HepG2 (cell line): ENCODE data around the gene VPS26A. TPM values are rescaled to one million over a fixed set of nuclear protein-coding genes. Genes with fewer than 3 reads are reported as not detected.

Experiments
- ATAC-seq: fragments of 200-7000 bp; cut with Tn5 transposase; 3 replicates; pipeline ENCODE4 v1.9.1; 2020; ENCODE audit warnings: mild to moderate bottlenecking, moderate library complexity
- BruUV-seq: library from RNA; stranded (reverse); fragments of 400-500 nt; replicated peaks from 2 replicates; lab custom pipeline; 2021; lab: Mats Ljungman, UMichigan
- CTCF ChIA-PET: fragments of 300-600 bp; formaldehyde crosslinking; extraction: SDS; loops from one replicate; lab custom pipeline; 2021; ENCODE audit warnings: low total read pairs, inconsistent platforms, low intra/inter-chr PET ratio; lab: Yijun Ruan, JAX
- POLR2A ChIA-PET: fragments of 350-600 bp; sonication (Branson Sonifier 250); formaldehyde crosslinking; loops from one replicate; lab custom pipeline; 2020; ENCODE audit warnings: antibody characterized with exemption, inconsistent platforms; lab: Yijun Ruan, JAX
- DNase-seq: peaks from one replicate; pipeline ENCODE4 v3.0.0-alpha.2; 2015; ENCODE audit warnings: low spot score
- FAIRE-seq: peaks from 3 replicates; lab custom pipeline; 2011; peaks lifted over from hg19 to GRCh38; lab: Jason Lieb, UNC
- H2AFZ ChIP-seq: one replicate; pipeline ENCODE4 v1.6.1; 2011; ENCODE audit warnings: low read length, inconsistent platforms
- H3K27ac ChIP-seq: fragments of 300-600 bp; 3 replicates; pipeline ENCODE4 v1.8.0; 2011; ENCODE audit warnings: mixed run types, mild to moderate bottlenecking, mixed read lengths, low read length, inconsistent platforms; ENCODE audit not compliant: insufficient read depth; ENCODE audit errors: extremely low read length
- H3K27me3 ChIP-seq, 2 experiments: fragments of 200-600 bp in 1 of 2; 2 replicates in 1 of 2; 3 replicates in 1 of 2; pipeline versions ENCODE4 v1.6.0 to v1.8.0; 2011; ENCODE audit warnings: low read length in 2 of 2, mild to moderate bottlenecking in 2 of 2, moderate library complexity in 2 of 2, inconsistent platforms in 1 of 2; ENCODE audit not compliant: insufficient read depth in 2 of 2, control insufficient read depth in 1 of 2
- H3K36me3 ChIP-seq, 2 experiments: fragments of 200-600 bp in 1 of 2; replicated peaks in 1 of 2; 2 replicates in 1 of 2; 3 replicates in 1 of 2; pipeline versions ENCODE4 v1.5.1 to v1.8.0; 2011; ENCODE audit warnings: low read length in 2 of 2, inconsistent platforms in 1 of 2; ENCODE audit not compliant: insufficient read depth in 2 of 2, control insufficient read depth in 1 of 2
- H3K4me1 ChIP-seq: 2 replicates; pipeline ENCODE4 v1.5.1; 2012; ENCODE audit warnings: low read length, inconsistent platforms; ENCODE audit not compliant: insufficient read depth
- H3K4me2 ChIP-seq: 2 replicates; pipeline ENCODE4 v1.6.0; 2011; ENCODE audit warnings: low read depth, low read length, inconsistent platforms
- H3K4me3 ChIP-seq, 3 experiments: fragments of 200-600 bp in 1 of 3; sonication (generic), shearing (Covaris generic) in 1 of 3; replicated peaks in 1 of 3; 2 replicates each; pipeline ENCODE4 v1.5.1; 2011 to 2016; ENCODE audit warnings: low read length in 3 of 3, inconsistent platforms in 2 of 3, low read depth in 2 of 3, mild to moderate bottlenecking in 2 of 3, control low read depth in 1 of 3, mixed read lengths in 1 of 3; ENCODE audit not compliant: insufficient read depth in 1 of 3
- H3K79me2 ChIP-seq: one replicate; pipeline ENCODE4 v1.6.1; 2011; ENCODE audit warnings: low read length, inconsistent platforms; ENCODE audit not compliant: insufficient read depth
- H3K9ac ChIP-seq: 2 replicates; pipeline ENCODE4 v1.6.0; 2011; ENCODE audit warnings: mild to moderate bottlenecking, low read depth, low read length, inconsistent platforms; ENCODE audit not compliant: insufficient read depth
- H3K9me3 ChIP-seq: 2 replicates; pipeline ENCODE4 v1.5.1; 2012; ENCODE audit warnings: mild to moderate bottlenecking, low read length
- H4K20me1 ChIP-seq: 2 replicates; pipeline ENCODE4 v1.6.0; 2011; ENCODE audit warnings: inconsistent platforms, mild to moderate bottlenecking, low read length, moderate library complexity; ENCODE audit not compliant: insufficient read depth
- ATF1 ChIP-seq: IDR thresholded peaks from 2 replicates; pipeline ENCODE4 v1.6.1; 2016; ENCODE audit warnings: mild to moderate bottlenecking, control low read depth
- CEBPB ChIP-seq: IDR thresholded peaks from 2 replicates; pipeline ENCODE4 v1.6.1; 2011; ENCODE audit warnings: low read depth, low read length, improper control_type of control experiment, borderline replicate concordance
- MATR3 ChIP-seq: sonication (generic); formaldehyde crosslinking; IDR thresholded peaks from 2 replicates; pipeline ENCODE4 v1.4.0; 2020; ENCODE audit warnings: missing genetic modification reagents
- U2AF2 ChIP-seq: fragments of 200-400 bp; formaldehyde crosslinking; IDR thresholded peaks from 2 replicates; pipeline ENCODE4 v1.6.1; 2017; ENCODE audit warnings: low read depth, mild to moderate bottlenecking, low read length
- WIZ ChIP-seq: sonication (generic); formaldehyde crosslinking; IDR thresholded peaks from 2 replicates; pipeline ENCODE4 v1.5.1; 2020; ENCODE audit warnings: mild to moderate bottlenecking, missing genetic modification reagents
- ZNF33B ChIP-seq: sonication (generic); formaldehyde crosslinking; IDR thresholded peaks from 2 replicates; pipeline ENCODE4 v1.5.1; 2020; ENCODE audit warnings: mild to moderate bottlenecking, missing genetic modification reagents
- WGBS: methylation state at CpG from one replicate; pipeline ENCODE4 v1.1.6; 2017; ENCODE audit warnings: low lambda C conversion rate; 5-methylcytosine and 5-hydroxymethylcytosine counted together
- in situ Hi-C: cut with HindIII; loops from 2 replicates; pipeline ENCODE4 v1.10.0; 2017; ENCODE audit warnings: low pct_unique_long_range_greater_than_20kb; ENCODE audit not compliant: extremely low pct_ligation_motif_present
- intact Hi-C: fragments of 100-400 bp; cut with micrococcal nuclease; formaldehyde crosslinking; loops from one replicate; pipeline ENCODE4 v1.10.0; 2022; ENCODE audit not compliant: unreplicated experiment
- polyA plus RNA-seq, 8 experiments: library from polyadenylated mRNA; depleted of rRNA in 3 of 8; stranded (reverse) in 7 of 8; unstranded in 1 of 8; fragments of >200 nt; fragmentation: Illumina TruSeq in 4 of 8; extraction: Trizol in 4 of 8; gene quantifications; 2 replicates each; pipeline versions ENCODE4 v1.2.1 to v1.2.3, GENCODE V29; 2011 to 2016; ENCODE audit warnings: low read depth in 4 of 8, missing spikeins in 1 of 8, mixed read lengths in 1 of 8; ENCODE audit not compliant: insufficient read depth in 1 of 8
- total RNA-seq, 5 experiments: library from RNA; depleted of rRNA; stranded (reverse); fragments of >200 nt; fragmentation: Illumina TruSeq; extraction: Trizol; gene quantifications; 2 replicates each; pipeline ENCODE4 v1.2.3, GENCODE V29; 2016; ENCODE audit warnings: low read depth in 1 of 5
- TF ChIP-seq, protein P1 (sequence below): sonication (generic); formaldehyde crosslinking; IDR thresholded peaks from 2 replicates; pipeline ENCODE4 v1.4.0; 2020; ENCODE audit warnings: missing genetic modification reagents
- TF ChIP-seq, protein P2 (sequence below): sonication (generic); formaldehyde crosslinking; IDR thresholded peaks from 2 replicates; pipeline ENCODE4 v1.4.0; 2020; ENCODE audit warnings: missing genetic modification reagents
- TF ChIP-seq, protein P3 (sequence below): sonication (generic); formaldehyde crosslinking; conservative IDR thresholded peaks from 2 replicates; pipeline ENCODE4 v1.5.0; 2020; ENCODE audit warnings: missing genetic modification reagents

The VPS26A gene
- total and polyA plus RNA-seq, 2 of the 13 experiments (the other 11 are each of a cell fraction or from before 2014, with no cell fraction given) = 12.9 to 32.6 TPM

DNA sequence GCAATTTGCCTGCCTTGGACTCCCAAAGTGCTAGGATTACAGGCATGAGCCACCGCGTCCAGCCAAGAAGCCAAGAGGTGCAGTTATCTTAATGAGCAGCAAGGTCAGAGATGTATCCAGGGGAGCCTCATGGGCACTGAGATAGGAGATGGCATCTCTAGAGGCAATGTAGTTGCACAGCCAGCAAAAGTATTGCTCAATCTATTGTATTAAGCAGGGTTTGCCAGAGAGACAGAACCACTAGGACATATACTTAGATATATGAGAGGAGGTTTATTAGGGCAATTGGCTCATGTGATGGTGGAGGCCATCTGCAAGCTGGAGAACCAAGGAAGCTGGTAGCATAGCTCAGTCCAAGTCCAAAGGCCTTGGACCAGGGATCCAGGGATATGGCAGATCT, 16.3 kb upstream of the VPS26A start:
- Histone ChIP-seq H3K9me3 (no peaks in the 10 kb centered on the region), H3K4me1 (no peaks in the 10 kb centered on the region), H3K79me2 (no peaks in the 10 kb centered on the region), H3K9ac (no peak overlapping the region), H3K4me2 (no peak overlapping the region), H3K27me3 (0 out of 5 replicates have a peak, but pooled peaks cover 0 to 2% of the 10 kb centered on the region in 2 experiments), H3K36me3 (no peaks in the 10 kb centered on the region), H4K20me1 (no peaks in the 10 kb centered on the region), H2AFZ (no peak overlapping the region), H3K4me3 (no peak overlapping the region), H3K27ac (no peak overlapping the region)
- no TSS peak for BruUV-seq
- ChIA-PET POLR2A (no interaction called here), CTCF (no interaction called here)
- WGBS = 100% methylated on average over 2 of the region's 2 CpGs
- in situ Hi-C loops (no loop called here), intact Hi-C loops (no loop called here)
- DNase-seq = no peak
- TF ChIP-seq MATR3 (CRISPR knock-in tag) (no peak), ZNF33B (CRISPR knock-in tag) (no peak), ATF1 (no peak), WIZ (CRISPR knock-in tag) (no peak), U2AF2 (no peak), CEBPB (peak; percentile 63; the same call in 1 of the 2 replicates)
- TF ChIP-seq, protein P1, sequence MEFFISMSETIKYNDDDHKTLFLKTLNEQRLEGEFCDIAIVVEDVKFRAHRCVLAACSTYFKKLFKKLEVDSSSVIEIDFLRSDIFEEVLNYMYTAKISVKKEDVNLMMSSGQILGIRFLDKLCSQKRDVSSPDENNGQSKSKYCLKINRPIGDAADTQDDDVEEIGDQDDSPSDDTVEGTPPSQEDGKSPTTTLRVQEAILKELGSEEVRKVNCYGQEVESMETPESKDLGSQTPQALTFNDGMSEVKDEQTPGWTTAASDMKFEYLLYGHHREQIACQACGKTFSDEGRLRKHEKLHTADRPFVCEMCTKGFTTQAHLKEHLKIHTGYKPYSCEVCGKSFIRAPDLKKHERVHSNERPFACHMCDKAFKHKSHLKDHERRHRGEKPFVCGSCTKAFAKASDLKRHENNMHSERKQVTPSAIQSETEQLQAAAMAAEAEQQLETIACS (CRISPR knock-in tag) = no peak
- TF ChIP-seq, protein P2, sequence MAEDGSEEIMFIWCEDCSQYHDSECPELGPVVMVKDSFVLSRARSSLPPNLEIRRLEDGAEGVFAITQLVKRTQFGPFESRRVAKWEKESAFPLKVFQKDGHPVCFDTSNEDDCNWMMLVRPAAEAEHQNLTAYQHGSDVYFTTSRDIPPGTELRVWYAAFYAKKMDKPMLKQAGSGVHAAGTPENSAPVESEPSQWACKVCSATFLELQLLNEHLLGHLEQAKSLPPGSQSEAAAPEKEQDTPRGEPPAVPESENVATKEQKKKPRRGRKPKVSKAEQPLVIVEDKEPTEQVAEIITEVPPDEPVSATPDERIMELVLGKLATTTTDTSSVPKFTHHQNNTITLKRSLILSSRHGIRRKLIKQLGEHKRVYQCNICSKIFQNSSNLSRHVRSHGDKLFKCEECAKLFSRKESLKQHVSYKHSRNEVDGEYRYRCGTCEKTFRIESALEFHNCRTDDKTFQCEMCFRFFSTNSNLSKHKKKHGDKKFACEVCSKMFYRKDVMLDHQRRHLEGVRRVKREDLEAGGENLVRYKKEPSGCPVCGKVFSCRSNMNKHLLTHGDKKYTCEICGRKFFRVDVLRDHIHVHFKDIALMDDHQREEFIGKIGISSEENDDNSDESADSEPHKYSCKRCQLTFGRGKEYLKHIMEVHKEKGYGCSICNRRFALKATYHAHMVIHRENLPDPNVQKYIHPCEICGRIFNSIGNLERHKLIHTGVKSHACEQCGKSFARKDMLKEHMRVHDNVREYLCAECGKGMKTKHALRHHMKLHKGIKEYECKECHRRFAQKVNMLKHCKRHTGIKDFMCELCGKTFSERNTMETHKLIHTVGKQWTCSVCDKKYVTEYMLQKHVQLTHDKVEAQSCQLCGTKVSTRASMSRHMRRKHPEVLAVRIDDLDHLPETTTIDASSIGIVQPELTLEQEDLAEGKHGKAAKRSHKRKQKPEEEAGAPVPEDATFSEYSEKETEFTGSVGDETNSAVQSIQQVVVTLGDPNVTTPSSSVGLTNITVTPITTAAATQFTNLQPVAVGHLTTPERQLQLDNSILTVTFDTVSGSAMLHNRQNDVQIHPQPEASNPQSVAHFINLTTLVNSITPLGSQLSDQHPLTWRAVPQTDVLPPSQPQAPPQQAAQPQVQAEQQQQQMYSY (CRISPR knock-in tag) = no peak
- TF ChIP-seq, protein P3, sequence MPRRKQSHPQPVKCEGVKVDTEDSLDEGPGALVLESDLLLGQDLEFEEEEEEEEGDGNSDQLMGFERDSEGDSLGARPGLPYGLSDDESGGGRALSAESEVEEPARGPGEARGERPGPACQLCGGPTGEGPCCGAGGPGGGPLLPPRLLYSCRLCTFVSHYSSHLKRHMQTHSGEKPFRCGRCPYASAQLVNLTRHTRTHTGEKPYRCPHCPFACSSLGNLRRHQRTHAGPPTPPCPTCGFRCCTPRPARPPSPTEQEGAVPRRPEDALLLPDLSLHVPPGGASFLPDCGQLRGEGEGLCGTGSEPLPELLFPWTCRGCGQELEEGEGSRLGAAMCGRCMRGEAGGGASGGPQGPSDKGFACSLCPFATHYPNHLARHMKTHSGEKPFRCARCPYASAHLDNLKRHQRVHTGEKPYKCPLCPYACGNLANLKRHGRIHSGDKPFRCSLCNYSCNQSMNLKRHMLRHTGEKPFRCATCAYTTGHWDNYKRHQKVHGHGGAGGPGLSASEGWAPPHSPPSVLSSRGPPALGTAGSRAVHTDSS (CRISPR knock-in tag) = no peak
- FAIRE-seq = no peak
- no peak for ATAC-seq
